IPS-20b (cell line): ENCODE data around the gene CFAP20.

ENCODE experiments used
- H3K27ac ChIP-seq: one replicate; pipeline ENCODE4 v1.5.1; 2013; ENCODE audit warnings: low read length
- H3K27me3 ChIP-seq: 2 replicates; pipeline ENCODE4 v1.6.1; 2013; ENCODE audit warnings: mild to moderate bottlenecking, low read length, inconsistent platforms; ENCODE audit not compliant: insufficient read depth
- H3K36me3 ChIP-seq: 2 replicates; pipeline ENCODE4 v1.6.1; 2013; ENCODE audit warnings: low read depth, mild to moderate bottlenecking, inconsistent platforms, low read length, moderate library complexity; ENCODE audit not compliant: insufficient read depth
- H3K4me1 ChIP-seq: 2 replicates; pipeline ENCODE4 v1.6.1; 2013; ENCODE audit warnings: mild to moderate bottlenecking, control low read depth, inconsistent platforms, low read length, moderate library complexity; ENCODE audit not compliant: insufficient read depth
- H3K4me3 ChIP-seq: 2 replicates; pipeline ENCODE4 v1.5.1; 2013; ENCODE audit warnings: mild to moderate bottlenecking, low read length, inconsistent platforms
- H3K9ac ChIP-seq: 2 replicates; pipeline ENCODE4 v1.6.1; 2013; ENCODE audit warnings: low read depth, mild to moderate bottlenecking, inconsistent platforms, low read length, moderate library complexity
- H3K9me3 ChIP-seq: 2 replicates; pipeline ENCODE4 v1.6.1; 2013; ENCODE audit warnings: mild to moderate bottlenecking, low read depth, low read length, inconsistent platforms; ENCODE audit not compliant: insufficient read depth

CFAP20 gene

DNA sequence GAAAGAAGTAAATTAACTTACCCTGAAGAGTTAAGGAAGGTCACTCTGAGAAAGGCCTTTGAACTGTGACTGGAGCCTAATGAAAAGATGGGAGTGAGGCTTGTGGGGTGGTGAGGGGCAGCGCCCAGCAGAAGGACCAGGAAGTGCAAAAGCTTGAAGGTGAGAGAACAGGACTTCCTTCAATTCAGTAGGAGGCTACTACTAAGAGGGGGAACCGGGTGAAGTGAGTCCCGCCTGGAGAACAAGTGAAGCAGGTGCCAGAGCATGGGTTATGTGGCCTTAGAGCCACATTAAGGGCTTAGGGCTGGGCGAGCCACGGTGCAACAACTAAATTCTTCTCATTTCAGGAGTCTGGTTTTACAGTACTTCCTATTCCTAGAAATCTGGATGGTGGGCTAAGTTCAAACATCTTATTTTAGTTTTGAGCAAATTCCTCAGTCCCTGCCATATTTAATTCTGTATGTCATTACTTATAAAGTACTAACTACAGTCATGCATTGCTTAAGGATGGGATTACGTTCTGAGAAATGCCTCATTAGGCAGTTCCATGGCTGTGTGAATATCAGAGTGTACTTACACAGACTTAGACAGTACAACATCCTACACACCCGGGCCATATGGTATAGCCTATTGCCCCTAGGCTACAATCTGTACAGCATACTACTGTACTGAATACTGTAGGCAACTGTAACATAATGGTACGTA, 5.1 kb downstream of the CFAP20 start:
- peaks cover 21% of the 10 kb centered on the region for H3K4me1 ChIP-seq
- no peak overlapping the region for H3K9ac ChIP-seq
- H3K9me3 ChIP-seq, result no peaks in the 10 kb centered on the region
- H3K27me3 ChIP-seq, result no peaks in the 10 kb centered on the region
- no peak overlapping the region for H3K27ac ChIP-seq
- no peak overlapping the region for H3K4me3 ChIP-seq
- no peaks in the 10 kb centered on the region for H3K36me3 ChIP-seq

- Histone ChIP-seq H3K4me3 (no peak overlapping the region), H3K9me3 (no peaks in the 10 kb centered on the region), H3K4me1 (peaks cover 5% of the 10 kb centered on the region; the same call in 1 of the 2 replicates), H3K36me3 (peaks cover 10% of the 10 kb centered on the region), H3K9ac (no peak overlapping the region), H3K27me3 (no peaks in the 10 kb centered on the region), H3K27ac (no peak overlapping the region)
Measured at GRCh38 chr16:58121132-58121531, 8.0 kb downstream of the CFAP20 start.

DNA sequence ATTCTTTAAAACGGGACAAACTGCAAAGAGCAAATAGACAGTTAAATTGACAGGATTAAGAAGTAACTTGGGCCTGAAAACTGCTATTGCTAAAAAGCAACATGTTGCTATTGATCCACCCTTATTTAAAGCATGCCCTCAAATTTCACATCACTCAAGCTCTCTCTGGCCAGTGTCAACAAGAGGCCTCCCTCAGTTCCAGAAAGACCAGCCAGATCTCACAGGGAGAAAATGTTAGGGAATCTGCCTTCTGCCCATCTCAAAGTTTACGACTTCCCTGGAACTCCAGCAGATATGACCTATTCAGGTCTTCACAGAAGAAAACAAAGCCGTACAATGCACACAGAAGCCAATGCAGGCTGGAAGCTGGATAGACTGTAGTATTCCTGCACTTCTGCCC, 8.9 kb downstream of the CFAP20 start:
- H3K4me1 ChIP-seq, result peaks cover 5% of the 10 kb centered on the region; the same call in 1 of the 2 replicates
- H3K4me3 ChIP-seq, result no peak overlapping the region
- no peak overlapping the region for H3K9ac ChIP-seq
- H3K36me3 ChIP-seq, result peaks cover 19% of the 10 kb centered on the region
- no peaks in the 10 kb centered on the region for H3K27me3 ChIP-seq
- H3K27ac ChIP-seq, result no peak overlapping the region
- H3K9me3 ChIP-seq, result no peaks in the 10 kb centered on the region

- Histone ChIP-seq H3K4me3 (no peak overlapping the region), H3K4me1 (peaks cover 5% of the 10 kb centered on the region; the same call in 1 of the 2 replicates), H3K27ac (no peak overlapping the region), H3K9me3 (no peaks in the 10 kb centered on the region), H3K36me3 (peaks cover 27% of the 10 kb centered on the region), H3K27me3 (no peaks in the 10 kb centered on the region), H3K9ac (no peak overlapping the region)
Measured at GRCh38 chr16:58119509-58119845, 9.7 kb downstream of the CFAP20 start.

DNA sequence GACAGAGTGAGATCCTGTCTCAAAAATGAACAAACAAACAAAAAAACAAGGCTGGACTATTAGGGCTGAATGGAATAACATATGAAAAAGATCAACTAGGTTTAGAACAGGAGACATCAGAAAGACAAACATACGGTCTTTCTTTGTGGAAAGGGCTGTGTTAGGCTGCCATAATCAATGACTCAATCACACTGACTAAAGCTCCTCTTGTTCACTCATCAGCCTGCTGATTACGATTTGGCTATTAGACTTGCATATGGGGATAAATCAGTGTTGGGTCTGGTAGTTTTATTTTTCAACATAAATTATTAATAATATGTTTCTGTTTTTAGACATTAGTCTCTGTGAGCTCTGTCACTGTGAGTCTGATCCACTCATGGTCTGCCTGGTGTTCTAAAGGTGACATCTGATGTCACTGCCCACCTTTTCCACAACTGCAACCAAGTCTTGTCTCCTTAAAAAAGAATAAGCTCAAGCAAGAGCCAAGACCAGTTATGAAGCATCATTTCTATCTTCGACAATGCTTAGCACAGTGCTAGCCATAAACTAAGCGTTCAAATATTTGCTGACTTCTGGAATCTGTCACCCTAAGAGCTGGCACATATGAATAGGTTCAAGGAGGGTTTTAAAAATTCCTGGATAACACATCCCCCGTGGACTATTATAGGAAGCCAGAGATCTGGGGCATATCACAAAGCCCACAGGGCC, 10.2 kb downstream of the CFAP20 start:
- H3K9me3 ChIP-seq, result no peaks in the 10 kb centered on the region
- no peaks in the 10 kb centered on the region for H3K27me3 ChIP-seq
- H3K4me3 ChIP-seq, result no peak overlapping the region
- no peak overlapping the region for H3K9ac ChIP-seq
- H3K27ac ChIP-seq, result no peak overlapping the region
- H3K36me3 ChIP-seq, result peaks cover 32% of the 10 kb centered on the region
- H3K4me1 ChIP-seq, result peaks cover 5% of the 10 kb centered on the region; the same call in 1 of the 2 replicates

DNA sequence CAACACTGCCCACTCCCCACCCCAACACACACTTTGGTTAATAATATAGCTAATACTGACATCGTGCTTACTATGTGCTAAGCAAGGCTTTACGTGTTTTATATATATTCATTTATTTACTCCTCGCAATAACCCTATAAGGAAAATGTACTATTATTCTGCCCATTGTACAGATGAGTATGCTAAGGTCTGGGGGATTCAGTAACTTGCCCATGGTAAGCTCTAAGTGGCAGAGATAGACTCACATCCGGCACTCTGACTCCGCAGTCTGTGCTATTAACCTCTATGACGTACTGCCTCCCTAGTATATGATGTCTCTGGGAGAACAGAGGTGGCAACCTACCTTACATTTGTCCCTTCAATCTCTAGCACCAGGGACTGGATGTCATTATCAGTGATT, 12.7 kb downstream of the CFAP20 start:
- Histone ChIP-seq H3K9me3 (no peaks in the 10 kb centered on the region), H3K27me3 (no peaks in the 10 kb centered on the region), H3K4me1 (peaks cover 3% of the 10 kb centered on the region; the same call in 1 of the 2 replicates), H3K27ac (no peak overlapping the region), H3K4me3 (no peak overlapping the region), H3K9ac (no peak overlapping the region), H3K36me3 (peaks cover 46% of the 10 kb centered on the region)

DNA sequence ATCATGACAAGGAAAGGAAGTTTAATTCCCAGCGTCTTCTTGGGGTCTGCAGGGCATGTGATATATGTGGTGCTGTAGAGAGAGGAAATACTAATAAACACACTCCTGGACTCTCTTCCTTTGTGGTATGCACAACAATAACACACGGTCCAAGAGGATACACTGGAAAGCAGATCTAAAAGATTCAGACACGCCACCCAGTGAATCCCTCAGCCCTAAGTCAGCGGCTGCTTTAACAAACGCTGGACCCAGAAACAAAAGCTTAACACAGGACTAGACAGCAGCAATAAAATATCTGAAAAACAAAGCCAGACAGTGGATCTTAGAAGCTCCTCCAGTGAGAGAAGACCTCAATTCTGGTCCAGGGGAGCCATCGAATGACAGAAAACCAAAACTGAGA, 13.1 kb downstream of the CFAP20 start:
- Histone ChIP-seq H3K27ac (no peak overlapping the region), H3K27me3 (no peaks in the 10 kb centered on the region), H3K4me1 (peaks cover 5% of the 10 kb centered on the region; the same call in 1 of the 2 replicates), H3K9me3 (no peaks in the 10 kb centered on the region), H3K4me3 (no peak overlapping the region), H3K36me3 (peaks cover 46% of the 10 kb centered on the region), H3K9ac (no peak overlapping the region)

- H3K36me3 ChIP-seq, result peaks cover 46% of the 10 kb centered on the region
- H3K27ac ChIP-seq, result no peak overlapping the region
Measured at GRCh38 chr16:58114827-58115825, 14.1 kb downstream of the CFAP20 start.

GRCh38 chr16:58111302-58111627, 17.9 kb downstream of the CFAP20 start:
- Histone ChIP-seq H3K27ac (no peak overlapping the region), H3K9me3 (no peaks in the 10 kb centered on the region), H3K36me3 (peaks cover 37% of the 10 kb centered on the region), H3K4me1 (peaks cover 26% of the 10 kb centered on the region; the same call in 1 of the 2 replicates), H3K9ac (no peak overlapping the region), H3K27me3 (no peaks in the 10 kb centered on the region), H3K4me3 (no peak overlapping the region)

More at GRCh38 chr16:58114827-58115825, 14.1 kb downstream of the CFAP20 start:
- H3K27me3 ChIP-seq, result no peaks in the 10 kb centered on the region
- H3K4me3 ChIP-seq, result no peak overlapping the region
- H3K9ac ChIP-seq, result no peak overlapping the region
- no peaks in the 10 kb centered on the region for H3K9me3 ChIP-seq
- H3K4me1 ChIP-seq, result peaks cover 14% of the 10 kb centered on the region; the same call in 1 of the 2 replicates

DNA sequence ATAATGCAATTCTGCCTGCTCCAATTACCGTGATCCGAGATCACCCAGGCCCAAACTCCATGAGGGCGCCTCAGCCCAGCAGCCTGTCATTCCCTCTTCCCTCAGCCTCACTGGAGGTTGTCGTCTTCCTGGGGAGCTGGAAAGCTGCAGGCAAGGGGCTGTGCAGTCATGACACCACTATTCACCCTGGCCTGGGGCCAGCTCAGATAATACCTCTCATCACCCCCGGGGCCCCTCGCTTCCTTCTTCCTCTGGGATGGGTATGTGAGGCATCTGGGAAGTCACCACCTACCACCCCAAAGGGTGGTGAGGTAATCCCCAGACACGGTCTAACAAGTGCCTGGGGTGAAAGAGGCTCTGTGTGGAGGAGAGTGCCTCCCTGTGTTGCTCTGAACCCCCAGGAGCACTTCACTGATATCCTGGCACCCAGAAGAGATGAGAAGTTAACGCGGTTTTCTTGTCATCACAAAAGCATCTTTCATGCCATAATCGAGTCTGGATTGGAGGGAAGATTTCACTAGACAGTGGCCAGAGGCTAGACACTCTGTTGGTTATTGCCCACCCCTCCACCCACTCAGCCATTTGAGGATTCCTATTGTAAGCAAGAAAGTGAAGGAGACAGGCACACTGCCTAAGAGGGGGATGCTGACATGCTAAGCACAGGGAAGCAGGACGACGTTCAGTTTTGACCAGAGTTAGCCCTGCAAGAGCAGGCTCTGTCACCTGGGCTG, 18.4 kb downstream of the CFAP20 start:
- no peak overlapping the region for H3K4me3 ChIP-seq
- no peak overlapping the region for H3K9ac ChIP-seq
- no peaks in the 10 kb centered on the region for H3K27me3 ChIP-seq
- H3K27ac ChIP-seq, result no peak overlapping the region
- peaks cover 31% of the 10 kb centered on the region for H3K36me3 ChIP-seq
- H3K9me3 ChIP-seq, result no peaks in the 10 kb centered on the region
- H3K4me1 ChIP-seq, result peaks cover 26% of the 10 kb centered on the region; the same call in 1 of the 2 replicates

GRCh38 chr16:58109881-58110280, 19.3 kb downstream of the CFAP20 start:
- H3K9ac ChIP-seq, result no peak overlapping the region
- no peak overlapping the region for H3K4me3 ChIP-seq
- peaks cover 26% of the 10 kb centered on the region; the same call in 1 of the 2 replicates for H3K4me1 ChIP-seq
- no peaks in the 10 kb centered on the region for H3K27me3 ChIP-seq
- no peaks in the 10 kb centered on the region for H3K9me3 ChIP-seq
- H3K36me3 ChIP-seq, result peaks cover 23% of the 10 kb centered on the region
- no peak overlapping the region for H3K27ac ChIP-seq
